ACHN (cell line): ENCODE measurements around the gene CD55.

ENCODE experiments used
- DNase-seq: peaks from one replicate; pipeline ENCODE4 v3.0.0-alpha.2; 2015
- in situ Hi-C: cut with HindIII; loops from 2 replicates; pipeline ENCODE4 v1.10.0; 2017; ENCODE audit warnings: low sequenced_read_pairs, low pct_ligation_motif_present, low pct_unique_long_range_greater_than_20kb

Gene CD55

DNA sequence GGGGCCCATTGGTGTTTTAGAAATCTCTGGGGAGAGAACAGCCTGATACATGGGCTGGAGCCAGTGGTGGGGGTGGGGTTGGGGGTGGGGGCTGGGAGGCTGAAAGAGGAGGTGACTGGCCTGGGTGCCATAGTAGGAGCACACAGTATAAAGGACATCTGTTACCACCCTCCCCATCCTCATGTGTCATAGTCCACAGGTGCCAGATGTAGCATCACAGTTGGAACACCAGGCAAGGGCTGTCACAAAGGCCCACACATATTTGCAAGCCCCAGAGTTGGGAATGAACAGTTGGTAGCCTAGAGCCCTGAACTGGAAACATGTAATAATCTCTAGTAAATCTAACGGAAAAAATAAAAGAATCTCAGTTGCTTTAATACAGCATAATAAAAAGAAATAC lies 77.5 kb downstream of the CD55 start:
- in situ Hi-C loops, result no loop called here
- no peak for DNase-seq

DNA sequence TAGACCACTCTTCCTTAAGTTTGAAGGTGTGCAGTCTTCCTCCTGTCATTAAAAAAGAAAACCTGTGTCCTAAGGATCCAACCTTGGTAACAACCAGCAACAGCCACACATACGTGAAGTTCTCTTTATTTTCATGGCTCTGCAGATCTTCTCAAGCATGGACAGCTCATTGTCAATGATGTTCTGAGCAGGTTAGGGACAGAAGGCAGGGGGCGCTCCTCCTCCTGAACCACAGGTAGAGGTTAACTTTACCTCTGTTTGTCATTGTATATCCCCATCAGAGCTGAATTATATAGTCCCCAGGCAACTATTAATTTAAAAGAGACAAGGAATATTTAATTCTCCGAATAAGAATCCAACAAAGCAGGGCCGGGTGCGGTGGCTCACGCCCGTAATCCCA lies 80.1 kb downstream of the CD55 start:
- DNase-seq, result no peak
- in situ Hi-C loops, result no loop called here

DNA sequence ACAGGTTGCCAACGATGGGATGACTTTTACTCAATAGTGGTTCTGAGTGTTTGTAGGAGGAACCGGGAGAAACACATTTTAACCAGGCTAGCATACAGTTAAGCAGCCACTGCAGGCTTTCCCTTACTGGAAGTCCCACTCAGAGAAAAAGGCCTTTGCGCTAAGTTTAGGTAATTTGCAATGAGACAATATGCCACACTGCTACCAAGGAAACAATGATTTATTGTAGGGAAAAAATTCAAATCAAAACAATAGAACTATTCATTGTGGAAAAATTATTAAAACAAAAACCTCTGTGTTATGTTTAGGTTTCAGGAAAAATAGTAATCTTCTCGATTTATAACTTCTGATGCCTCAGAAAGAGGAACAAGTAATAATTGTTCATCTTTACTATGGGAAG lies 81.3 kb downstream of the CD55 start:
- in situ Hi-C loops, result no loop called here
- DNase-seq, result no peak

DNA sequence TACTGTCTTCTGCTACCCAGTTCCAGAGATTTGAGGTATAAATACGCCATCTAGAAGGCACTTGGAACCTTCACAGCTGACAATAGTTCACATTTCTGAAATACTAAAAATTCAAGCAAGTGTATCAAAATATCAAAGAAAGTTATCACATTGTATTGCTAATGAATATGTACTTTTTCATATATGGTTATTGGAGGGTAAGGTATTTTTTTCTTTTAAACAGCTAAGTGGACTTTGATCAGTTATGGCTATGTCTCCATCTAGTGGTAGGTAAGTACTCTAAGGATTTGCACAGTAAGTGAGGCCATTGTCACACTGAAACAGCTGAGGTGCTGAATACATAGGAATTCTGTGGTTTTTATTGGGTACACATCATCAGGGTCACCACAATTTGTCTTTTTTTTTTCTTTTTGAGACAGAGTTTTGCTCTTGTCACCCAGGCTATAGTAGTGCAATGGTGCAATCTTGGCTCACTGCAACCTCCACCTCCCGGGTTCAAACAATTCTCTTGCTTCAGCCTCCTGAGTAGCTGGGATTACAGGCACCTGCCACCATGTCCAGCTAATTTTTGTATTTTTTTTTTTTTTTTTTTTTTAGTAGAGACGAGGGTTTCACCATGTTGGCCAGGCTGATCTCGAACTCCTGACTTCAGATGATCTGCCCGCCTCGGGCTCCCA lies 83.5 kb downstream of the CD55 start:
- DNase-seq, result peak; percentile 76
- in situ Hi-C loops, result no loop called here

DNA sequence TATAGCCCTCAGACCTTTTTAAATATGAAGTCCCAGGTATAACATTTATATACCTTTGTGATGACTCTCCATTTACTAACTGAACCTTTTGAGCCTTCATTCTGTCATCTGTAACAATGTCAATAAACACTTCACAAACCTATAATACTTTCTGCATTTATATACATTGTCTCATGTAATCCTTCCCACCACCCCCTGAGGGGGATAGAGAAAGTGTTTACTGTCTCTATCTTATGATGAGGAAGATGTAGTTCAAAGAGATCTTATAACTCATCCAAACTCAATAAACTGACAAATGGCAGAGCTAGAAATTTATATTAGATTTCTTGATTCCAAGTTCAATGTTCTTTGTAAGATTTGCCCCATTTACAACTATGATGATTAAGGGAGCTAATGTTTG lies 84.3 kb downstream of the CD55 start:
- in situ Hi-C loops, result no loop called here
- no peak for DNase-seq

DNA sequence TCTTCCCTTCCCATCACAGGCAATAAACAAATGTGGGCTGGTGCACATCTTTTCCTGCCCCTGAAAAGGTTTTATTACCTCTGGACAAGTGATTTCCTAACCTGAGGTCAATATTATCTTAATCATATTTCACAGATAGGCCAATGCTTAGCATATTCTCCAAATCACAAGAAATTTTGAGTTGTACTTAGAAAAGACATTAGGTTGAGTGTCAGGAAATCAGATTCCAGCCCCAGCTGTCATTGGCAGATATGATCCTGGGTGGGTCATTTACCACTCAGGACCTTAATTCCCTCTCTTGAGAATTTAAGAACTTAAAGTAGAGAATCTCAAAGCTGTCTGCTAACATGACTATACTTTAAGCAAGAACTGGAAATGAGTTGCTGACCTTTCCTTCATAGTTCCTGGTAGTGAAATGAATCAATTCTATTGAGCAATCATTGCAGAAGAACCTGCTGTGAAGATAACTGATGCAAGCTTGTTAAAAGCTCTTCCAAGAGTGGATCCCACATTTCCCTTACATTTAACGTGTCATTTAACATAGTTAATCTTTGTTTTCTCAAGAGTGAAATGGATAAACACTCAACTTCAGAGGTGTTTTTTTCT lies 86.3 kb downstream of the CD55 start:
- no peak for DNase-seq
- in situ Hi-C loops, result no loop called here
